H9 (cell line): Measurements from ENCODE around the gene GLIS2. TPM values are rescaled to one million over a fixed set of nuclear protein-coding genes. Genes with fewer than 3 reads are reported as not detected.

Source experiments
- DNase-seq: peaks from one replicate; pipeline ENCODE4 v3.0.0-alpha.2; 2017
- H2AFZ ChIP-seq: one replicate; pipeline ENCODE4 v1.6.1; 2013; ENCODE audit warnings: mild to moderate bottlenecking, low read length, control low read depth, moderate library complexity
- H2AK5ac ChIP-seq: 2 replicates; pipeline ENCODE4 v1.6.1; 2013; ENCODE audit warnings: low read length, control low read depth, mixed read lengths; ENCODE audit not compliant: insufficient read length
- H2BK120ac ChIP-seq: one replicate; pipeline ENCODE4 v1.6.1; 2013; ENCODE audit warnings: low read depth, mild to moderate bottlenecking, low read length, control low read depth, inconsistent platforms; ENCODE audit not compliant: poor library complexity, severe bottlenecking
- H2BK12ac ChIP-seq: 2 replicates; pipeline ENCODE4 v1.6.1; 2013; ENCODE audit warnings: low read length, control low read depth, mixed read lengths, low read depth; ENCODE audit not compliant: insufficient read length
- H2BK15ac ChIP-seq: 2 replicates; pipeline ENCODE4 v1.6.1; 2013; ENCODE audit warnings: low read depth, low read length, control low read depth
- H2BK20ac ChIP-seq: one replicate; pipeline ENCODE4 v1.6.1; 2013; ENCODE audit warnings: low read depth, mild to moderate bottlenecking, low read length, control low read depth, inconsistent platforms; ENCODE audit not compliant: poor library complexity, severe bottlenecking
- H2BK5ac ChIP-seq: 2 replicates; pipeline ENCODE4 v1.6.1; 2013; ENCODE audit warnings: low read length, control low read depth, mixed read lengths; ENCODE audit not compliant: insufficient read length
- H3K14ac ChIP-seq: 2 replicates; pipeline ENCODE4 v1.6.1; 2013; ENCODE audit warnings: low read length, control low read depth; ENCODE audit not compliant: insufficient read depth
- H3K18ac ChIP-seq: 2 replicates; pipeline ENCODE4 v1.6.1; 2013; ENCODE audit warnings: low read depth, mild to moderate bottlenecking, mixed read lengths, low read length, control low read depth; ENCODE audit not compliant: insufficient read length
- H3K23ac ChIP-seq: 2 replicates; pipeline ENCODE4 v1.6.1; 2013; ENCODE audit warnings: low read length, control low read depth, mixed read lengths, low read depth; ENCODE audit not compliant: insufficient read length
- H3K23me2 ChIP-seq: 2 replicates; pipeline ENCODE4 v1.6.1; 2013; ENCODE audit warnings: low read depth, mild to moderate bottlenecking, mixed read lengths, low read length, control low read depth; ENCODE audit not compliant: insufficient read length, poor library complexity, severe bottlenecking
- H3K27ac ChIP-seq: 2 replicates; pipeline ENCODE4 v1.5.1; 2013; ENCODE audit warnings: low read length, control low read depth, mixed read lengths, low read depth; ENCODE audit not compliant: insufficient read length
- H3K27me3 ChIP-seq: 2 replicates; pipeline ENCODE4 v1.6.1; 2013; ENCODE audit warnings: low read length, control low read depth, inconsistent platforms; ENCODE audit not compliant: insufficient read depth
- H3K4ac ChIP-seq: 2 replicates; pipeline ENCODE4 v1.6.1; 2013; ENCODE audit warnings: low read depth, mild to moderate bottlenecking, control low read depth, inconsistent platforms, low read length, moderate library complexity
- H3K4me1 ChIP-seq: 2 replicates; pipeline ENCODE4 v1.6.1; 2013; ENCODE audit warnings: low read length, control low read depth, inconsistent platforms; ENCODE audit not compliant: insufficient read depth
- H3K4me2 ChIP-seq: 2 replicates; pipeline ENCODE4 v1.6.1; 2013; ENCODE audit warnings: low read length, control low read depth, mixed read lengths; ENCODE audit not compliant: insufficient read length, insufficient read depth
- H3K56ac ChIP-seq: 2 replicates; pipeline ENCODE4 v1.6.1; 2013; ENCODE audit warnings: low read depth, mild to moderate bottlenecking, mixed read lengths, low read length, control low read depth; ENCODE audit not compliant: insufficient read length
- H3K79me1 ChIP-seq: 2 replicates; pipeline ENCODE4 v1.6.1; 2013; ENCODE audit warnings: low read depth, mild to moderate bottlenecking, moderate library complexity, low read length, control low read depth, inconsistent platforms; ENCODE audit not compliant: insufficient read depth, poor library complexity, severe bottlenecking
- H3K79me2 ChIP-seq: 2 replicates; pipeline ENCODE4 v1.6.1; 2013; ENCODE audit warnings: low read length, control low read depth, inconsistent platforms; ENCODE audit not compliant: insufficient read depth
- H3K9ac ChIP-seq: 2 replicates; pipeline ENCODE4 v1.6.1; 2013; ENCODE audit warnings: low read length, control low read depth, mixed read lengths; ENCODE audit not compliant: insufficient read length; ENCODE audit errors: extremely low read depth
- H3K9me3 ChIP-seq: one replicate; pipeline ENCODE4 v1.6.1; 2013; ENCODE audit warnings: low read depth, low read length, inconsistent platforms; ENCODE audit not compliant: control insufficient read depth
- H3T11ph ChIP-seq: one replicate; pipeline ENCODE4 v1.6.1; 2013; ENCODE audit warnings: mild to moderate bottlenecking, low read length, control low read depth, inconsistent platforms
- H4K20me1 ChIP-seq: one replicate; pipeline ENCODE4 v1.6.1; 2013; ENCODE audit not compliant: control insufficient read depth, insufficient read length, insufficient read depth
- H4K5ac ChIP-seq: 2 replicates; pipeline ENCODE4 v1.6.1; 2013; ENCODE audit warnings: low read depth, mild to moderate bottlenecking, mixed read lengths, low read length, control low read depth; ENCODE audit not compliant: insufficient read length
- H4K8ac ChIP-seq: replicated peaks from 2 replicates; pipeline ENCODE4 v1.6.1; 2013; ENCODE audit warnings: low read length, control low read depth, mixed read lengths, low read depth; ENCODE audit not compliant: insufficient read length
- H4K91ac ChIP-seq: 2 replicates; pipeline ENCODE4 v1.6.1; 2013; ENCODE audit warnings: low read depth, mild to moderate bottlenecking, moderate library complexity, mixed read lengths, low read length, control low read depth; ENCODE audit not compliant: insufficient read length
- H3K27ac Mint-ChIP-seq, 3 experiments: 2 replicates in 2 of 3; 3 replicates in 1 of 3; pipeline ENCODE4 v1.8.0; 2020 to 2021; ENCODE audit warnings: mixed read lengths in 3 of 3, mild to moderate bottlenecking in 1 of 3, moderate library complexity in 1 of 3
- H3K27me3 Mint-ChIP-seq: 2 replicates; pipeline ENCODE4 v1.8.0; 2021; ENCODE audit warnings: low read depth, mild to moderate bottlenecking, moderate library complexity, mixed read lengths
- H3K36me3 Mint-ChIP-seq, 3 experiments: 2 replicates in 2 of 3; 3 replicates in 1 of 3; pipeline ENCODE4 v1.8.0; 2020 to 2021; ENCODE audit warnings: low read depth in 3 of 3, mixed read lengths in 3 of 3; ENCODE audit not compliant: insufficient read depth in 1 of 3
- H3K4me1 Mint-ChIP-seq, 2 experiments: 2 replicates each; pipeline ENCODE4 v1.8.0; 2020; ENCODE audit warnings: mixed read lengths in 2 of 2
- H3K4me3 Mint-ChIP-seq, 2 experiments: 2 replicates in 1 of 2; 3 replicates in 1 of 2; pipeline ENCODE4 v1.8.0; 2020 to 2021; ENCODE audit warnings: mild to moderate bottlenecking in 2 of 2, mixed read lengths in 2 of 2, moderate library complexity in 1 of 2
- H3K9me3 Mint-ChIP-seq, 2 experiments: 2 replicates in 1 of 2; 3 replicates in 1 of 2; pipeline ENCODE4 v1.8.0; 2020; ENCODE audit warnings: mild to moderate bottlenecking in 2 of 2, mixed read lengths in 2 of 2, moderate library complexity in 1 of 2
- CTCF ChIP-seq: fragments of 200-600 bp; sonication (generic); conservative IDR thresholded peaks from 3 replicates; pipeline ENCODE4 v1.8.0; 2021; ENCODE audit warnings: antibody characterized with exemption, mild to moderate bottlenecking
- WGBS: extraction: QIAGEN DNeasy Blood & Tissue Kit; methylation state at CpG from one replicate; pipeline ENCODE4 v1.1.7; 2013; ENCODE audit warnings: missing lambda C conversion rate, low lambda C conversion rate, mixed read lengths; ENCODE audit not compliant: insufficient read length; ENCODE audit errors: extremely low coverage; 5-methylcytosine and 5-hydroxymethylcytosine counted together
- long read RNA-seq: library from polyadenylated mRNA; unstranded; transcript quantifications from one replicate; pipeline ENCODE4 v2.0.0, GENCODE V29; 2020
- total RNA-seq: library from RNA; stranded (reverse); gene quantifications from 2 replicates; pipeline ENCODE4 v1.2.1, GENCODE V29; 2021

GLIS2 gene
- 14.3 and 14.9 TPM in 2 replicates for total RNA-seq
- long read RNA-seq, partial matches to known transcripts: 0 of 6 reads
- long read RNA-seq, other reads (novel, unspliced or antisense): 6 of 6 reads

- H3K79me1 ChIP-seq: no peaks in the 10 kb centered on the region
- H3K18ac ChIP-seq: peak within 1 kb of the TSS; percentile 40
- no peak within 1 kb of the TSS for H2BK5ac ChIP-seq
- H3K14ac ChIP-seq: peak within 1 kb of the TSS; percentile 70; the same call in 1 of the 2 replicates
- no peak within 1 kb of the TSS for H3K23ac ChIP-seq
- no peak within 1 kb of the TSS for H3K9ac ChIP-seq
- no peak within 1 kb of the TSS for H4K8ac ChIP-seq
- no peak within 1 kb of the TSS for H2BK20ac ChIP-seq
- no peak within 1 kb of the TSS for H3K56ac ChIP-seq
- no peak within 1 kb of the TSS for H2BK15ac ChIP-seq
- Mint-ChIP-seq H3K4me1 (peaks cover 7 to 35% of the 10 kb centered on the region in 2 experiments), H3K9me3 (peaks cover 0 to 3% of the 10 kb centered on the region in 2 experiments; a peak in 1 of 5 replicates), H3K27ac (peak within 1 kb of the TSS in 1 of 3 experiments; percentile 94; a peak in 2 of 7 replicates), H3K36me3 (0 out of 7 replicates have a peak, but pooled peaks cover 0 to 2% (median 0%) of the 10 kb centered on the region in 3 experiments), H3K4me3 (peak within 1 kb of the TSS; percentile 73 to 96), H3K27me3 (peaks cover 30% of the 10 kb centered on the region)
- H3K4ac ChIP-seq: no peak within 1 kb of the TSS; the same call in 1 of the 2 replicates
- peaks cover 4% of the 10 kb centered on the region; the same call in 1 of the 2 replicates for H3K79me2 ChIP-seq
- no peaks in the 10 kb centered on the region for H3K9me3 ChIP-seq
- no peak within 1 kb of the TSS for H4K5ac ChIP-seq
- no peak within 1 kb of the TSS for H2BK12ac ChIP-seq
- no CpG with 5 or more reads among the region's 115 CpGs for WGBS
- H3K27ac ChIP-seq: no peak within 1 kb of the TSS
- peaks cover 12% of the 10 kb centered on the region for H3K23me2 ChIP-seq
- no peak within 1 kb of the TSS for H2BK120ac ChIP-seq
- no peak for TF ChIP-seq CTCF
- H3K4me1 ChIP-seq: 0 out of 2 replicates have a peak, but pooled peaks cover 3% of the 10 kb centered on the region
- no peak within 1 kb of the TSS for H2AFZ ChIP-seq
- peak; percentile 88 for DNase-seq
- H3K4me2 ChIP-seq: peak within 1 kb of the TSS; percentile 71
- H3K27me3 ChIP-seq: no peaks in the 10 kb centered on the region; the same call in 1 of the 2 replicates
- peaks cover 3% of the 10 kb centered on the region for H4K20me1 ChIP-seq
- no peak within 1 kb of the TSS for H3T11ph ChIP-seq
- no peak within 1 kb of the TSS for H2AK5ac ChIP-seq
- no peak within 1 kb of the TSS for H4K91ac ChIP-seq
Observed at GRCh38 chr16:4315186-4316107, at the start of gene GLIS2. Gene GLIS2 (plus strand): TSS chr16:4316067. CDS start chr16:4332281, 16,214 bp downstream.
